Endothelial cell (in vitro differentiated cells): ENCODE results near the gene MOXD1. TPM values are rescaled to one million over a fixed set of nuclear protein-coding genes. Genes with fewer than 3 reads are reported as not detected.

ENCODE experiments used
- DNase-seq: peaks from one replicate; pipeline ENCODE4 v3.0.0; 2021; ENCODE audit warnings: low spot score
- H3K27ac Mint-ChIP-seq: one replicate; pipeline ENCODE4 v1.8.0; 2021; ENCODE audit warnings: mixed read lengths, inconsistent platforms; ENCODE audit not compliant: unreplicated experiment
- H3K27me3 Mint-ChIP-seq: one replicate; pipeline ENCODE4 v1.8.0; 2021; ENCODE audit warnings: mild to moderate bottlenecking, moderate library complexity, mixed read lengths, inconsistent platforms; ENCODE audit not compliant: unreplicated experiment
- H3K36me3 Mint-ChIP-seq: one replicate; pipeline ENCODE4 v1.8.0; 2021; ENCODE audit warnings: mild to moderate bottlenecking, low read depth, mixed read lengths, inconsistent platforms; ENCODE audit not compliant: unreplicated experiment
- H3K4me1 Mint-ChIP-seq: one replicate; pipeline ENCODE4 v1.8.0; 2021; ENCODE audit warnings: mild to moderate bottlenecking, mixed read lengths, inconsistent platforms; ENCODE audit not compliant: unreplicated experiment
- H3K4me3 Mint-ChIP-seq: one replicate; pipeline ENCODE4 v1.8.0; 2021; ENCODE audit warnings: mild to moderate bottlenecking, mixed read lengths, inconsistent platforms; ENCODE audit not compliant: unreplicated experiment
- H3K9me3 Mint-ChIP-seq: one replicate; pipeline ENCODE4 v1.8.0; 2021; ENCODE audit warnings: mixed read lengths, inconsistent platforms; ENCODE audit not compliant: unreplicated experiment
- CTCF ChIP-seq: fragments of 200-600 bp; sonication (generic); IDR thresholded peaks from one replicate; pipeline ENCODE4 v1.5.0; 2021; ENCODE audit warnings: antibody characterized with exemption; ENCODE audit not compliant: unreplicated experiment
- long read RNA-seq: library from polyadenylated mRNA; unstranded; transcript quantifications from one replicate; pipeline ENCODE4 v2.0.0, GENCODE V29; 2020; ENCODE audit not compliant: unreplicated experiment
- total RNA-seq: library from RNA; stranded (reverse); fragmentation: NEBNext Ultra II Directional; extraction: Animal tissue kit (Norgen Biotek cat#: 25700); gene quantifications from one replicate; pipeline ENCODE4 v1.2.1, GENCODE V29; 2021; ENCODE audit not compliant: unreplicated experiment

The MOXD1 gene
- 0.08 TPM for total RNA-seq
- long read RNA-seq, partial matches to known transcripts, result 0 of 1 reads
- long read RNA-seq, other reads (novel, unspliced or antisense), result 1 of 1 reads

- Mint-ChIP-seq H3K27ac (no peak within 1 kb of the TSS), H3K27me3 (peaks cover 3% of the 10 kb centered on the region), H3K4me1 (peaks cover 9% of the 10 kb centered on the region), H3K4me3 (peak within 1 kb of the TSS; percentile 80), H3K36me3 (no peaks in the 10 kb centered on the region), H3K9me3 (no peaks in the 10 kb centered on the region)
- peak; percentile 52 for DNase-seq
- TF ChIP-seq CTCF, result no peak
These were observed at the start of gene MOXD1 for GRCh38 chr6:132400883-132401617. MOXD1 (minus strand) TSS chr6:132401475; CDS start chr6:132401426, 49 bp downstream.

GRCh38 chr6:132446855-132447241, 45.6 kb upstream of the MOXD1 start:
- H3K4me3 Mint-ChIP-seq, result no peak overlapping the region
- no peak overlapping the region for H3K27ac Mint-ChIP-seq
- no peaks in the 10 kb centered on the region for H3K9me3 Mint-ChIP-seq
- no peaks in the 10 kb centered on the region for H3K4me1 Mint-ChIP-seq
- H3K27me3 Mint-ChIP-seq, result no peaks in the 10 kb centered on the region
- H3K36me3 Mint-ChIP-seq, result peaks cover 14% of the 10 kb centered on the region
- no peak for TF ChIP-seq CTCF
- DNase-seq, result no peak

- no peak overlapping the region for H3K27ac Mint-ChIP-seq
- TF ChIP-seq CTCF, result no peak
- no peaks in the 10 kb centered on the region for H3K4me1 Mint-ChIP-seq
- H3K27me3 Mint-ChIP-seq, result no peaks in the 10 kb centered on the region
- peaks cover 14% of the 10 kb centered on the region for H3K36me3 Mint-ChIP-seq
- no peak for DNase-seq
- H3K9me3 Mint-ChIP-seq, result no peaks in the 10 kb centered on the region
- H3K4me3 Mint-ChIP-seq, result no peak overlapping the region
These were observed 45.0 kb upstream of the MOXD1 start for GRCh38 chr6:132446141-132446854.

GRCh38 chr6:132445201-132445951, 44.1 kb upstream of the MOXD1 start:
- no peaks in the 10 kb centered on the region for H3K9me3 Mint-ChIP-seq
- peaks cover 14% of the 10 kb centered on the region for H3K36me3 Mint-ChIP-seq
- no peak overlapping the region for H3K4me3 Mint-ChIP-seq
- no peak for DNase-seq
- no peaks in the 10 kb centered on the region for H3K4me1 Mint-ChIP-seq
- TF ChIP-seq CTCF, result no peak
- no peaks in the 10 kb centered on the region for H3K27me3 Mint-ChIP-seq
- no peak overlapping the region for H3K27ac Mint-ChIP-seq
